GM13977 (cell line): ENCODE measurements around the gene DPYSL3.
A peak's percentile ranks its signal among the peaks of the same experiment; 100 is the strongest.
"Not testable (repeated sequence)": the region's sequence is repeated elsewhere in the genome, so short reads cannot be mapped to it uniquely, and the experiment has no call there.

Experiments used
- DNase-seq: peaks from one replicate; pipeline ENCODE4 v3.0.0; 2012; ENCODE audit warnings: low spot score
- CTCF ChIP-seq: IDR thresholded peaks from 2 replicates; pipeline ENCODE4 v1.5.1; 2012; ENCODE audit warnings: mild to moderate bottlenecking, control low read depth; ENCODE audit not compliant: insufficient read depth; ENCODE audit errors: extremely low read depth, missing control alignments
- in situ Hi-C: fragments of 300-500 bp; cut with MboI; formaldehyde crosslinking; loops from one replicate; pipeline ENCODE4 v1.12.0; 2022; ENCODE audit warnings: low sequenced_read_pairs, low pct_unique_long_range_greater_than_20kb, mixed read lengths, inconsistent platforms; ENCODE audit not compliant: unreplicated experiment

DPYSL3 gene

GRCh38 chr5:147509710-147510651 is at the start of gene DPYSL3:
TSS of gene DPYSL3 (minus strand) at chr5:147510068. CDS start at chr5:147509858, 210 bp downstream.
- peak; percentile 28 for DNase-seq
- TF ChIP-seq CTCF = no peak
- in situ Hi-C loops = no loop called here

- TF ChIP-seq CTCF = peak; percentile 54
- peak; percentile 34 for DNase-seq
- in situ Hi-C loops = loop anchor here (25.0 kb wide), 1 partner anchor 97 kb away; no protein-coding TSS in a partner anchor
Observed at GRCh38 chr5:147558826-147559225, 49.0 kb upstream of the DPYSL3 start.

- DNase-seq = no peak
- TF ChIP-seq CTCF = no peak
- in situ Hi-C loops = loop anchor here (25.0 kb wide), 1 partner anchor 96 kb away; no protein-coding TSS in a partner anchor
Observed at GRCh38 chr5:147557876-147558745, 48.2 kb upstream of the DPYSL3 start.

- DNase-seq = no peak
- in situ Hi-C loops = loop anchor here (25.0 kb wide), 1 partner anchor 93 kb away; no protein-coding TSS in a partner anchor
Observed at GRCh38 chr5:147555176-147555575, 45.3 kb upstream of the DPYSL3 start.

GRCh38 chr5:147554261-147554817 is 44.5 kb upstream of the DPYSL3 start:
- in situ Hi-C loops = loop anchor here (25.0 kb wide), 1 partner anchor 92 kb away; no protein-coding TSS in a partner anchor
- DNase-seq = no peak
- no peak for TF ChIP-seq CTCF

More at GRCh38 chr5:147555176-147555575, 45.3 kb upstream of the DPYSL3 start:
- no peak for TF ChIP-seq CTCF

- not testable (repeated sequence) for DNase-seq
- in situ Hi-C loops = loop anchor here (25.0 kb wide), 1 partner anchor 92 kb away; no protein-coding TSS in a partner anchor
Observed at GRCh38 chr5:147553817-147554216, 43.9 kb upstream of the DPYSL3 start.
